Duodenal mucosa (tissue), 2 donors: ENCODE results near the gene FBRS.

ENCODE experiments used
- H3K27ac ChIP-seq: one replicate; pipeline ENCODE4 v1.7.0; 2013; ENCODE audit warnings: low read depth, low read length
- H3K27me3 ChIP-seq, 2 donors: one replicate each; pipeline ENCODE4 v1.7.0; 2013; ENCODE audit warnings: low read length in 2 of 2, control low read depth in 1 of 2; ENCODE audit not compliant: insufficient read depth in 2 of 2, control insufficient read depth in 1 of 2
- H3K36me3 ChIP-seq, 2 donors: one replicate each; pipeline ENCODE4 v1.7.0; 2013; ENCODE audit warnings: low read length in 2 of 2, control low read depth in 1 of 2; ENCODE audit not compliant: insufficient read depth in 2 of 2, control insufficient read depth in 1 of 2
- H3K4me1 ChIP-seq, 2 donors: one replicate each; pipeline ENCODE4 v1.7.0; 2013; ENCODE audit warnings: low read length in 2 of 2, control low read depth in 1 of 2; ENCODE audit not compliant: insufficient read depth in 2 of 2, control insufficient read depth in 1 of 2
- H3K4me3 ChIP-seq, 2 donors: one replicate each; pipeline ENCODE4 v1.7.0; 2013; ENCODE audit warnings: low read length in 2 of 2, low read depth in 1 of 2
- H3K9ac ChIP-seq, 2 donors: one replicate each; pipeline ENCODE4 v1.7.0; 2013; ENCODE audit warnings: low read length in 2 of 2, low read depth in 1 of 2
- H3K9me3 ChIP-seq, 2 donors: one replicate each; pipeline ENCODE4 v1.7.0; 2013; ENCODE audit warnings: low read length in 2 of 2, control low read depth in 1 of 2; ENCODE audit not compliant: control insufficient read depth in 1 of 2

FBRS gene

DNA sequence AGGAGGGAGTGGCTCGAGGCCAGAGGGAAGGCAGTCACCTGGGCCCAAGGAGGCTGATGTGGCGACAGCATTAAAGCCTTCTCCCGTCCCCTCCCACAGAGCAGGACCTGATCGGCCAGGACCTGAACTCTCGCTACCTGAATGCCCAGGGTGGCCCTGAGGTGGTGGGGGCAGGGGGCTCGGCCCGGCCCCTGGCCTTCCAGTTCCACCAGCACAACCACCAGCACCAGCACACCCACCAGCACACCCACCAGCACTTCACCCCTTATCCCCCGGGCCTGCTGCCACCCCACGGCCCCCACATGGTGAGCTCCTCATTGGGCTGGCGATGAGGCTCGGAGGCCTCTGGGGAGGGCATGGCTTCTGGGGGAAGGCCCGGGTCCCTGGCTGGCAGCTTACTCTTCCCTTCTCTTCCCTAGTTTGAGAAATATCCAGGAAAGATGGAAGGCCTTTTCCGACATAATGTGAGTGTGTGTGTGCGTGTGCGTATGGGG lies 6.4 kb downstream of the FBRS start:
- H3K4me3 ChIP-seq: no peak overlapping the region
- H3K27ac ChIP-seq: no peak overlapping the region
- H3K4me1 ChIP-seq: peaks cover 28 to 30% of the 10 kb centered on the region in 2 donors
- H3K9me3 ChIP-seq: no peaks in the 10 kb centered on the region
- H3K9ac ChIP-seq: no peak overlapping the region
- no peaks in the 10 kb centered on the region for H3K27me3 ChIP-seq
- H3K36me3 ChIP-seq: peaks cover 58 to 81% of the 10 kb centered on the region in 2 donors

GRCh38 chr16:30665155-30665829 lies 7.1 kb downstream of the FBRS start:
- Histone ChIP-seq H3K4me1 (peaks cover 23 to 28% of the 10 kb centered on the region in 2 donors), H3K27ac (no peak overlapping the region), H3K4me3 (no peak overlapping the region), H3K27me3 (no peaks in the 10 kb centered on the region), H3K9me3 (no peaks in the 10 kb centered on the region), H3K9ac (no peak overlapping the region), H3K36me3 (peaks cover 65 to 88% of the 10 kb centered on the region in 2 donors)

DNA sequence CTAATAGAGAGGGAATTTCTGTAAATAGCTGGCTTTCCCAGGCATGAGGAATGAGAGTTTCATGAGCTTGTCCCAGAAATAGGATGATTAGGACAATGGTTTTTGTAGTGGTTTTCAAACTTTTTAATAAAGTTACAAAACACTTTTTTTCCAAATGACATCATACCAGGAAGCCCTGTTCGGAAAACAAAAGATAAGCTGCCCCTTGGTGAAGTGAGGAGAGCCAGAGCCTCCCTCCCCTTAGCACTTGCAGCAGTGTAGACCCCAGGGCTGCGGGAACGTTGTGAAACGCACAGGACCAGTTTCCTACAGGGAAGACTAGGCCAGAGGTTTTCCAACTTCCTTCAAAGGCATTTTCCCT lies 7.6 kb downstream of the FBRS start:
- peaks cover 18 to 23% of the 10 kb centered on the region in 2 donors for H3K4me1 ChIP-seq
- H3K4me3 ChIP-seq: no peak overlapping the region
- no peaks in the 10 kb centered on the region for H3K9me3 ChIP-seq
- H3K36me3 ChIP-seq: peaks cover 67 to 90% of the 10 kb centered on the region in 2 donors
- H3K27ac ChIP-seq: no peak overlapping the region
- no peak overlapping the region for H3K9ac ChIP-seq
- no peaks in the 10 kb centered on the region for H3K27me3 ChIP-seq

- no peak overlapping the region for H3K9ac ChIP-seq
- no peak overlapping the region for H3K4me3 ChIP-seq
- H3K4me1 ChIP-seq: peaks cover 9 to 15% of the 10 kb centered on the region in 2 donors
- no peaks in the 10 kb centered on the region for H3K27me3 ChIP-seq
- no peak overlapping the region for H3K27ac ChIP-seq
- H3K9me3 ChIP-seq: no peaks in the 10 kb centered on the region
- H3K36me3 ChIP-seq: peaks cover 64 to 81% of the 10 kb centered on the region in 2 donors
Measured at GRCh38 chr16:30666681-30667080, 8.4 kb downstream of the FBRS start.

GRCh38 chr16:30667361-30667905 lies 9.2 kb downstream of the FBRS start:
- no peak overlapping the region for H3K27ac ChIP-seq
- no peak overlapping the region for H3K4me3 ChIP-seq
- H3K27me3 ChIP-seq: no peaks in the 10 kb centered on the region
- no peaks in the 10 kb centered on the region for H3K9me3 ChIP-seq
- H3K9ac ChIP-seq: no peak overlapping the region
- H3K4me1 ChIP-seq: peaks cover 5 to 13% of the 10 kb centered on the region in 2 donors
- peaks cover 59 to 73% of the 10 kb centered on the region in 2 donors for H3K36me3 ChIP-seq

- Histone ChIP-seq H3K4me1 (peaks cover 3 to 5% of the 10 kb centered on the region in 2 donors), H3K9me3 (no peaks in the 10 kb centered on the region), H3K27me3 (no peaks in the 10 kb centered on the region), H3K27ac (no peak overlapping the region), H3K36me3 (peaks cover 50 to 64% of the 10 kb centered on the region in 2 donors), H3K9ac (no peak overlapping the region), H3K4me3 (no peak overlapping the region)
Measured at GRCh38 chr16:30668393-30668792, 10.2 kb downstream of the FBRS start.

GRCh38 chr16:30669026-30669902 lies 11.0 kb downstream of the FBRS start:
- Histone ChIP-seq H3K9ac (no peak overlapping the region), H3K36me3 (peaks cover 45 to 58% of the 10 kb centered on the region in 2 donors), H3K4me3 (no peak overlapping the region), H3K27me3 (no peaks in the 10 kb centered on the region), H3K4me1 (no peaks in the 10 kb centered on the region), H3K9me3 (no peaks in the 10 kb centered on the region), H3K27ac (no peak overlapping the region)

GRCh38 chr16:30669903-30670824 lies 11.9 kb downstream of the FBRS start:
- H3K36me3 ChIP-seq: peaks cover 39 to 49% of the 10 kb centered on the region in 2 donors

GRCh38 chr16:30675143-30675542 lies 16.9 kb downstream of the FBRS start:
- Histone ChIP-seq H3K27me3 (no peaks in the 10 kb centered on the region), H3K4me1 (no peaks in the 10 kb centered on the region), H3K9ac (no peak overlapping the region), H3K27ac (no peak overlapping the region), H3K4me3 (no peak overlapping the region), H3K9me3 (no peaks in the 10 kb centered on the region), H3K36me3 (peaks cover 4% of the 10 kb centered on the region in 2 donors)

More at GRCh38 chr16:30669903-30670824, 11.9 kb downstream of the FBRS start:
- Histone ChIP-seq H3K9ac (no peak overlapping the region), H3K27ac (no peak overlapping the region), H3K4me1 (no peaks in the 10 kb centered on the region), H3K27me3 (no peaks in the 10 kb centered on the region), H3K4me3 (no peak overlapping the region), H3K9me3 (no peaks in the 10 kb centered on the region)
